Thyroid gland (tissue), 4 donors: ENCODE data around the gene KCNQ1. TPM values are rescaled to one million over a fixed set of nuclear protein-coding genes. Genes with fewer than 3 reads are reported as not detected.

Source experiments
- DNase-seq, 2 donors: peaks; one replicate each; pipeline ENCODE4 v3.0.0-alpha.2; 2019
- H3K27ac ChIP-seq, 3 donors: fragments of 200-600 bp; sonication (generic); 1 replicate in 2 of 3; 2 replicates in 1 of 3; pipeline ENCODE4 v1.5.1; 2016 to 2019; ENCODE audit warnings: mild to moderate bottlenecking in 1 of 3, moderate library complexity in 1 of 3
- H3K27me3 ChIP-seq: fragments of 200-600 bp; sonication (generic); one replicate; pipeline ENCODE4 v1.5.1; 2019
- H3K36me3 ChIP-seq, 2 donors: fragments of 200-600 bp; sonication (generic); one replicate each; pipeline ENCODE4 v1.5.1; 2016 to 2019
- H3K4me1 ChIP-seq, 2 donors: fragments of 200-600 bp; sonication (generic); one replicate each; pipeline ENCODE4 v1.5.1; 2017 to 2019
- H3K4me3 ChIP-seq, 3 donors: fragments of 200-600 bp; sonication (generic); replicated peaks in 1 of 3; 1 replicate in 2 of 3; 2 replicates in 1 of 3; pipeline ENCODE4 v1.5.1; 2016; ENCODE audit warnings: mild to moderate bottlenecking in 1 of 3
- H3K9me3 ChIP-seq: fragments of 200-600 bp; sonication (generic); one replicate; pipeline ENCODE4 v1.5.1; 2017
- CTCF ChIP-seq, 6 experiments: fragments of 200-600 bp in 3 of 6; fragments of 450-650 bp in 3 of 6; sonication (generic) in 3 of 6; IDR thresholded peaks; one replicate each; pipeline ENCODE4 v1.5.1; 2016 to 2019; ENCODE audit warnings: antibody characterized with exemption in 6 of 6, mild to moderate bottlenecking in 2 of 6, inconsistent platforms in 1 of 6, moderate library complexity in 1 of 6
- POLR2A ChIP-seq, 2 donors: fragments of 450-650 bp; IDR thresholded peaks; one replicate each; pipeline ENCODE4 v1.6.1; 2017; ENCODE audit warnings: antibody characterized with exemption in 2 of 2, mild to moderate bottlenecking in 2 of 2, moderate library complexity in 1 of 2
- WGBS, 2 donors: methylation state at CpG; one replicate each; pipeline ENCODE4 v1.1.5; 2017; 5-methylcytosine and 5-hydroxymethylcytosine counted together
- intact Hi-C: fragments of 100-400 bp; cut with DNase I; formaldehyde crosslinking; loops from one replicate; pipeline ENCODE4 v1.15.1; 2023
- total RNA-seq, 4 donors: library from RNA; depleted of rRNA; stranded (reverse); fragments of >200 nt; gene quantifications; one replicate each; pipeline ENCODE4 v1.2.3, GENCODE V29; 2016

Gene KCNQ1
- total RNA-seq, 4 donors from 2014 or later: 51.3 to 103 (median 97.8) TPM

- no peak for DNase-seq
- peaks cover 10 to 18% of the 10 kb centered on the region in 2 donors for H3K4me1 ChIP-seq
- H3K9me3 ChIP-seq: no peaks in the 10 kb centered on the region
- H3K36me3 ChIP-seq: no peaks in the 10 kb centered on the region
- H3K27ac ChIP-seq: no peak overlapping the region
- intact Hi-C loops: no loop called here
- H3K4me3 ChIP-seq: no peak overlapping the region
- H3K27me3 ChIP-seq: no peaks in the 10 kb centered on the region
- 17 to 27% methylated on average over 1 of the region's 1 CpG for WGBS, 2 donors
- TF ChIP-seq CTCF (IDR thresholded peaks at IDR 0.05): no peak
- TF ChIP-seq POLR2A (IDR thresholded peaks at IDR 0.05): no peak
Observed at GRCh38 chr11:2678396-2678795, 233.6 kb downstream of the KCNQ1 start.

- Histone ChIP-seq H3K4me3 (no peak overlapping the region), H3K4me1 (peaks cover 3 to 11% of the 10 kb centered on the region in 2 donors), H3K27me3 (no peaks in the 10 kb centered on the region), H3K27ac (no peak overlapping the region), H3K36me3 (no peaks in the 10 kb centered on the region), H3K9me3 (no peaks in the 10 kb centered on the region)
- TF ChIP-seq POLR2A (IDR thresholded peaks at IDR 0.05) (no peak), CTCF (IDR thresholded peaks at IDR 0.05) (no peak)
- WGBS, 2 donors: 92 to 100% methylated on average over 2 of the region's 2 CpGs
- intact Hi-C loops: no loop called here
- no peak for DNase-seq
Observed at GRCh38 chr11:2679011-2679676, 234.3 kb downstream of the KCNQ1 start.

- Histone ChIP-seq H3K36me3 (no peaks in the 10 kb centered on the region), H3K4me1 (no peaks in the 10 kb centered on the region), H3K27ac (no peak overlapping the region), H3K4me3 (no peak overlapping the region), H3K9me3 (no peaks in the 10 kb centered on the region), H3K27me3 (no peaks in the 10 kb centered on the region)
- TF ChIP-seq CTCF (IDR thresholded peaks at IDR 0.05) (no peak), POLR2A (IDR thresholded peaks at IDR 0.05) (no peak)
- intact Hi-C loops: no loop called here
- WGBS, 2 donors: 89% methylated on average over 5 of the region's 5 CpGs
- no peak for DNase-seq
Observed at GRCh38 chr11:2681408-2682145, 236.8 kb downstream of the KCNQ1 start.

GRCh38 chr11:2683806-2684205 is 239.0 kb downstream of the KCNQ1 start:
- Histone ChIP-seq H3K36me3 (no peaks in the 10 kb centered on the region), H3K4me3 (no peak overlapping the region), H3K9me3 (no peaks in the 10 kb centered on the region), H3K27me3 (no peaks in the 10 kb centered on the region), H3K27ac (no peak overlapping the region), H3K4me1 (peaks cover 0 to 21% of the 10 kb centered on the region in 2 donors)
- DNase-seq: no peak
- intact Hi-C loops: no loop called here
- TF ChIP-seq CTCF (IDR thresholded peaks at IDR 0.05): no peak
- no peak for TF ChIP-seq POLR2A (IDR thresholded peaks at IDR 0.05)
- 92% methylated on average over 4 of the region's 4 CpGs for WGBS, 2 donors

DNA sequence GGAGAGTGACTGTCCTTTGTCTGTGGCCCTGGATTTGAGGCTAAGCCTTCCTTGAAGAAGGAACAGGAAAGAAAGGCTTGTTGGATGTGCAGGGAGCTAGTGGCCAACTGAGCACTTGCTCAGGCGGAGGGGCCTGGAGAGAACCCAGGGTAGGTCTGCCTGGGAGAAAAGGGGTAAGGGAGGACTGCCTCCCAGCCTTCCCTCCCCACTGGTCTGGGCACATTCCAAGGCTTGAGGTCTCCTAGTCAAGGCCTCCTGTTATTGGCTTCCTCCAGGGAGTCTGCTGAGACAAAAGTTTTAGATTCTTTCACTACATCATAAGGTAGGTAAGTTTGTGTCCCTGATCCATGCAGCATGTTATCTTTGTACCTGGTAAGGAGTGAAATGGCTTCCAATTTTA is 239.8 kb downstream of the KCNQ1 start:
- TF ChIP-seq POLR2A (IDR thresholded peaks at IDR 0.05): no peak
- no peak for TF ChIP-seq CTCF (IDR thresholded peaks at IDR 0.05)
- WGBS, 2 donors: 92% methylated on average over 1 of the region's 1 CpG
- no peak overlapping the region for H3K27ac ChIP-seq
- intact Hi-C loops: no loop called here
- no peaks in the 10 kb centered on the region for H3K36me3 ChIP-seq
- no peak for DNase-seq
- H3K4me1 ChIP-seq: peaks cover 0 to 21% of the 10 kb centered on the region in 2 donors
- H3K9me3 ChIP-seq: no peaks in the 10 kb centered on the region
- no peak overlapping the region for H3K4me3 ChIP-seq
- no peaks in the 10 kb centered on the region for H3K27me3 ChIP-seq
